NB4 (cell line): ENCODE measurements around the gene NCOA1.

Experiments
- MYC ChIP-seq: IDR thresholded peaks from 2 replicates; pipeline ENCODE4 v1.6.1; 2011; ENCODE audit warnings: low read depth, low read length
- POLR2A ChIP-seq: IDR thresholded peaks from 2 replicates; pipeline ENCODE4 v1.6.1; 2011; ENCODE audit warnings: mild to moderate bottlenecking; ENCODE audit not compliant: insufficient read length; ENCODE audit errors: extremely low read depth
- TF ChIP-seq, protein P1 (sequence below): IDR thresholded peaks from one replicate; pipeline ENCODE4 v1.5.1; 2012; ENCODE audit warnings: low read depth, low read length
- TF ChIP-seq, protein P2 (sequence below): IDR thresholded peaks from 2 replicates; pipeline ENCODE4 v1.6.1; 2011; ENCODE audit warnings: low read depth, low read length

DNA sequence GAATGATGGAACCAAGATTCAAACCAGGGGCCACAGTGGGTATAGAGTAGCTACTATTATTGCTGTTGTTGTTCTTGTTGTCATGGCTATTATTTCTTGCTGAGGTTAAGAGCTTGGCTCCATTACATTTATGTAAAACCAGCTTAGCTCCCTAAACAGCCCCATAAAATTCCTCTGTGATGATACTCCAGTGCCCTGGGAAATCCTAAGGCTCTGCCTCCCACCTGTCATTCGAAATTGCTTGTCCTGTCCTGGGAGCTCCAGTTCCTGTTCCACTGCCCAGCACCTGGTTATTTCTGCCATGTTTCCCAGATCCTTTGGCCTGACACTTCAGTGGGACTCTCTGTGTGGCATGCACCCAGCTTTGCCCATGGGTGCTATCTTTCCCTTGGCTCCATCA lies 27.8 kb upstream of the NCOA1 start:
- TF ChIP-seq POLR2A (no peak), MYC (no peak)
- TF ChIP-seq, protein P1, sequence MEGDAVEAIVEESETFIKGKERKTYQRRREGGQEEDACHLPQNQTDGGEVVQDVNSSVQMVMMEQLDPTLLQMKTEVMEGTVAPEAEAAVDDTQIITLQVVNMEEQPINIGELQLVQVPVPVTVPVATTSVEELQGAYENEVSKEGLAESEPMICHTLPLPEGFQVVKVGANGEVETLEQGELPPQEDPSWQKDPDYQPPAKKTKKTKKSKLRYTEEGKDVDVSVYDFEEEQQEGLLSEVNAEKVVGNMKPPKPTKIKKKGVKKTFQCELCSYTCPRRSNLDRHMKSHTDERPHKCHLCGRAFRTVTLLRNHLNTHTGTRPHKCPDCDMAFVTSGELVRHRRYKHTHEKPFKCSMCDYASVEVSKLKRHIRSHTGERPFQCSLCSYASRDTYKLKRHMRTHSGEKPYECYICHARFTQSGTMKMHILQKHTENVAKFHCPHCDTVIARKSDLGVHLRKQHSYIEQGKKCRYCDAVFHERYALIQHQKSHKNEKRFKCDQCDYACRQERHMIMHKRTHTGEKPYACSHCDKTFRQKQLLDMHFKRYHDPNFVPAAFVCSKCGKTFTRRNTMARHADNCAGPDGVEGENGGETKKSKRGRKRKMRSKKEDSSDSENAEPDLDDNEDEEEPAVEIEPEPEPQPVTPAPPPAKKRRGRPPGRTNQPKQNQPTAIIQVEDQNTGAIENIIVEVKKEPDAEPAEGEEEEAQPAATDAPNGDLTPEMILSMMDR = no peak
- TF ChIP-seq, protein P2, sequence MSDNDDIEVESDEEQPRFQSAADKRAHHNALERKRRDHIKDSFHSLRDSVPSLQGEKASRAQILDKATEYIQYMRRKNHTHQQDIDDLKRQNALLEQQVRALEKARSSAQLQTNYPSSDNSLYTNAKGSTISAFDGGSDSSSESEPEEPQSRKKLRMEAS = no peak
